PC-3 (cell line): ENCODE measurements around the gene ABCD3. TPM values are rescaled to one million over a fixed set of nuclear protein-coding genes. Genes with fewer than 3 reads are reported as not detected.

Experiments used
- ATAC-seq: fragments of 200-7000 bp; cut with Tn5 transposase; 2 replicates; pipeline ENCODE4 v1.9.1; 2020; ENCODE audit warnings: mild to moderate bottlenecking, moderate library complexity
- BruUV-seq: library from RNA; stranded (reverse); fragments of 400-500 nt; replicated peaks from 2 replicates; lab custom pipeline; 2021; lab: Mats Ljungman, UMichigan
- CTCF ChIA-PET: fragments of 300-600 bp; sonication (Branson Sonifier 250); formaldehyde crosslinking; loops from one replicate; lab custom pipeline; 2022; ENCODE audit warnings: antibody characterized with exemption; lab: Charles Lee
- POLR2A ChIA-PET: fragments of 300-600 bp; sonication (Branson Sonifier 250); formaldehyde crosslinking; loops from one replicate; lab custom pipeline; 2022; ENCODE audit warnings: antibody characterized with exemption; ENCODE audit not compliant: unreplicated experiment; lab: Charles Lee
- DNase-seq: peaks from one replicate; pipeline ENCODE4 v3.0.0-alpha.2; 2015
- H2AFZ ChIP-seq: fragments of 300-600 bp; sonication (generic); 2 replicates; pipeline ENCODE4 v1.6.0; 2016; ENCODE audit warnings: antibody characterized with exemption, low read length
- H3F3A ChIP-seq: fragments of 300-600 bp; sonication (generic); one replicate; pipeline ENCODE4 v1.6.0; 2017; ENCODE audit warnings: antibody characterized with exemption, low read length, control low read depth, mild to moderate bottlenecking; ENCODE audit not compliant: unreplicated experiment
- H3K27ac ChIP-seq: fragments of 300-600 bp; sonication (generic); 2 replicates; pipeline ENCODE4 v1.5.1; 2016; ENCODE audit warnings: mild to moderate bottlenecking, low read length
- H3K27me3 ChIP-seq: fragments of 300-600 bp; sonication (generic); 2 replicates; pipeline ENCODE4 v1.6.1; 2016; ENCODE audit warnings: low read length, mixed read lengths
- H3K36me3 ChIP-seq: fragments of 300-600 bp; sonication (generic); 2 replicates; pipeline ENCODE4 v1.6.1; 2016; ENCODE audit warnings: low read depth, mixed run types, low read length, mixed read lengths
- H3K4me1 ChIP-seq: fragments of 300-600 bp; sonication (generic); 2 replicates; pipeline ENCODE4 v1.5.1; 2016; ENCODE audit warnings: low read length; ENCODE audit not compliant: insufficient read depth
- H3K4me2 ChIP-seq: fragments of 300-600 bp; sonication (generic); 2 replicates; pipeline ENCODE4 v1.6.0; 2016; ENCODE audit warnings: low read length
- H3K4me3 ChIP-seq: fragments of 300-600 bp; sonication (generic); 2 replicates; pipeline ENCODE4 v1.5.1; 2016; ENCODE audit warnings: mild to moderate bottlenecking, low read length, mixed read lengths
- H3K79me2 ChIP-seq: fragments of 300-600 bp; sonication (generic); 2 replicates; pipeline ENCODE4 v1.6.1; 2017; ENCODE audit warnings: low read length, mixed read lengths
- H3K9ac ChIP-seq: fragments of 300-600 bp; sonication (generic); 2 replicates; pipeline ENCODE4 v1.6.0; 2016; ENCODE audit warnings: mild to moderate bottlenecking, low read length
- H3K9me2 ChIP-seq: fragments of 300-600 bp; sonication (generic); replicated peaks from 2 replicates; pipeline ENCODE4 v1.6.1; 2016; ENCODE audit warnings: mixed run types, low read length, mixed read lengths
- H3K9me3 ChIP-seq: fragments of 300-600 bp; sonication (generic); 2 replicates; pipeline ENCODE4 v1.6.1; 2016; ENCODE audit warnings: low read length, mixed read lengths
- H4K20me1 ChIP-seq: fragments of 300-600 bp; sonication (generic); 2 replicates; pipeline ENCODE4 v1.6.1; 2016; ENCODE audit warnings: low read length, mixed read lengths
- CTCF ChIP-seq: fragments of 300-600 bp; sonication (generic); conservative IDR thresholded peaks from 2 replicates; pipeline ENCODE4 v1.5.1; 2017; ENCODE audit warnings: antibody characterized with exemption, low read depth, mild to moderate bottlenecking, low read length
- EZH2 ChIP-seq: fragments of 300-600 bp; sonication (generic); IDR thresholded peaks from one replicate; pipeline ENCODE4 v1.6.1; 2017; ENCODE audit warnings: antibody characterized with exemption, mild to moderate bottlenecking, low read length; ENCODE audit not compliant: unreplicated experiment
- EZH2phosphoT487 ChIP-seq: fragments of 300-600 bp; sonication (generic); IDR thresholded peaks from 2 replicates; pipeline ENCODE4 v1.6.1; 2018; ENCODE audit warnings: mild to moderate bottlenecking, antibody characterized with exemption, low read length, borderline replicate concordance
- intact Hi-C: fragments of 100-400 bp; cut with micrococcal nuclease; formaldehyde crosslinking; loops from 2 replicates; pipeline ENCODE4 v1.9.0; 2023
- total RNA-seq: library from RNA; depleted of rRNA; stranded (reverse); fragments of >200 nt; gene quantifications from 2 replicates; pipeline ENCODE4 v1.2.3, GENCODE V29; 2014

ABCD3 gene
- total RNA-seq, 1 experiment from 2014 or later: 36.3 TPM

GRCh38 chr1:94501426-94501825 is 83.2 kb downstream of the ABCD3 start:
- no peak for DNase-seq
- intact Hi-C loops: no loop called here
- ChIA-PET POLR2A (no interaction called here), CTCF (no interaction called here)
- Histone ChIP-seq H3K27ac (no peak overlapping the region), H3K9me3 (no peaks in the 10 kb centered on the region), H3K4me3 (no peak overlapping the region), H3F3A (no peaks in the 10 kb centered on the region), H2AFZ (no peak overlapping the region), H3K36me3 (peaks cover 18% of the 10 kb centered on the region), H3K27me3 (no peaks in the 10 kb centered on the region), H3K4me2 (no peak overlapping the region), H3K9ac (no peak overlapping the region), H3K4me1 (no peaks in the 10 kb centered on the region), H3K9me2 (no peaks in the 10 kb centered on the region), H4K20me1 (no peaks in the 10 kb centered on the region), H3K79me2 (no peaks in the 10 kb centered on the region)
- no peak for ATAC-seq
- TF ChIP-seq CTCF (no peak), EZH2phosphoT487 (no peak), EZH2 (no peak)
- BruUV-seq: no TSS peak

- H3F3A ChIP-seq: no peaks in the 10 kb centered on the region
- intact Hi-C loops: no loop called here
These were observed 83.7 kb downstream of the ABCD3 start for GRCh38 chr1:94501935-94502334.

GRCh38 chr1:94503153-94503552 is 85.0 kb downstream of the ABCD3 start:
- no peaks in the 10 kb centered on the region for H3K4me1 ChIP-seq
- no peak overlapping the region for H2AFZ ChIP-seq
- ChIA-PET POLR2A (no interaction called here), CTCF (no interaction called here)
- BruUV-seq: no TSS peak
- no peaks in the 10 kb centered on the region for H3K79me2 ChIP-seq
- H3K4me3 ChIP-seq: no peak overlapping the region
- H4K20me1 ChIP-seq: no peaks in the 10 kb centered on the region
- no peaks in the 10 kb centered on the region for H3F3A ChIP-seq
- ATAC-seq: no peak
- no peak overlapping the region for H3K4me2 ChIP-seq
- H3K27me3 ChIP-seq: no peaks in the 10 kb centered on the region
- intact Hi-C loops: no loop called here
- TF ChIP-seq CTCF: no peak
- TF ChIP-seq EZH2phosphoT487: no peak
- TF ChIP-seq EZH2: no peak
- no peak for DNase-seq
- no peaks in the 10 kb centered on the region for H3K9me3 ChIP-seq
- no peak overlapping the region for H3K27ac ChIP-seq
- H3K36me3 ChIP-seq: peaks cover 19% of the 10 kb centered on the region
- no peak overlapping the region for H3K9ac ChIP-seq
- no peaks in the 10 kb centered on the region for H3K9me2 ChIP-seq

More at GRCh38 chr1:94501935-94502334, 83.7 kb downstream of the ABCD3 start:
- H4K20me1 ChIP-seq: no peaks in the 10 kb centered on the region
- no peak for ATAC-seq
- no peak overlapping the region for H3K4me3 ChIP-seq
- no peak overlapping the region for H3K27ac ChIP-seq
- no peaks in the 10 kb centered on the region for H3K9me2 ChIP-seq
- ChIA-PET POLR2A (no interaction called here), CTCF (no interaction called here)
- H2AFZ ChIP-seq: no peak overlapping the region
- no peak overlapping the region for H3K4me2 ChIP-seq
- no TSS peak for BruUV-seq
- no peaks in the 10 kb centered on the region for H3K9me3 ChIP-seq
- no peak for TF ChIP-seq EZH2
- no peak for TF ChIP-seq CTCF
- no peaks in the 10 kb centered on the region for H3K27me3 ChIP-seq
- no peaks in the 10 kb centered on the region for H3K4me1 ChIP-seq
- H3K9ac ChIP-seq: no peak overlapping the region
- no peaks in the 10 kb centered on the region for H3K79me2 ChIP-seq
- H3K36me3 ChIP-seq: peaks cover 19% of the 10 kb centered on the region
- no peak for DNase-seq
